GM18867 (cell line): Measurements from ENCODE around the gene KAZN.

Experiments
- ATAC-seq: cut with Tn5 transposase; IDR thresholded peaks from one replicate; pipeline ENCODE4 v1.9.1; 2021; ENCODE audit warnings: mild to moderate bottlenecking, moderate library complexity; ENCODE audit not compliant: unreplicated experiment

The KAZN gene

GRCh38 chr1:14989931-14990728, 391.6 kb downstream of the KAZN start:
- no peak for ATAC-seq

DNA sequence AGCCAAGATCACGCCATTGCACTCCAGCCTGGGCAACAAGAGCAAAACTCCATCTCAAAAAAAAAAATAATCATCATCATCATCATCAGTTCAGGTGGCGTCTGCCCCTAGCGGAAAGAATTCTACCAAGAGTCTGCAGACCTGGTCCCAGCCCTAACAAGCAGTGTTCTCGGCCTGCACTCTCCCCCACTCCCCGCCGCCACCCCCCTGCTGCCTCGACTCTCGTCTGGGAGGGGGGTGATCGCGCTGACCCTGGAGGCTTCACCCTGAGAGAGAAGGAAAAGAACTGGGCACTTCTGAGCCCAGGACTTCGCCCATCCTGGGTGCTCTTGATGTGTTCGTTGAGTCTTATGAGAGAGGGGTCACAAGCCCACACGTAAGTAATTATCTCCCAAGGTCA, 394.9 kb downstream of the KAZN start:
- ATAC-seq = no peak

DNA sequence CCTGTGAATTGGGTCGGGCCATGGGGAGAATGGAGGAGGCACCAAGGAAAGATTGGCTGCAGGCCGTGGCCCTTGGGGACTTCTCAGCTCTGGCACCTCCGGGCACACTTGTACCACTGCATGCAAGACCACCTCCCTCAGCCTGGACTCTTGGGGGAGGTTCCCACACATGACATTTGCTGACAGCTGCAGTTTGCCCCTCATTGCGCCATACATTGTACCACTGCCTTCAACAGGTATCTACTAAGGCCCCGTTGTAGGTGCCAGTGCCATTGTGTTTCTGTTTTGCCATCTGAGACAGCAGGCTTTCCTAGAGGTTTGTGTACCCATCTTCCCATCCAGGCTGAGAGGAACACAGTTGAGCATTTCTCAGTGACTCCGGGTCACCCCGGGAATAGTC, 395.7 kb downstream of the KAZN start:
- ATAC-seq = no peak

DNA sequence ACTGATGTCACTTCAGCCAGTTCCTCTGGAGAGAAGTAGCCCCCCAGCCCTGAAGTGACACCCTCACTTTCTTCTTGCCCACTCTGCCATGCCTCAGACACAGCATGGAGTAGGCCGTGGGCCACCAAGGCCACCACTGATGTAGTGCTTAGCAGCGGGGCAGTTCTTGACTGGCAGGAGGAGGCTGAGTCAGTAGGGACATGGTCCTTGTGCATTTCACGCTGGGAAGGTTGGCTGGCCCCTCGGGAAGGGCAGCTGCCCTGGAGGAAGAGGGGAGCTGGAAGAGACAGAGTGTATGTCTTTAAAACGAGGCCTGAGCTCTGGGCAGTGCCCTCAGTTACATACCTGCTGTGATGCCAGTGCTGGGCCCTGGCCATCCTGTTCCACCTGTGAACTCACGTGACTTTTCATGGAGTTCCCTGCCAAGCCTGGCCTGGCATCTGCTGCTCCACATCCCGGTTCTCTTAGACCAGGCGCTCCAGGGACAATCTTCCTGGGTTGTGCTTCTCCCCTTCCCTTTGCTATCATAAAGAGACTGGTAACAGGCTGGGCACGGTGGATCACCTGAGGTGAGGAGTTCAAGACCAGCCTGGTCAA, 396.5 kb downstream of the KAZN start:
- ATAC-seq = no peak

- ATAC-seq = no peak
These were observed 397.9 kb downstream of the KAZN start for GRCh38 chr1:14996133-14997050.

GRCh38 chr1:14997646-14998276, 399.3 kb downstream of the KAZN start:
- ATAC-seq = no peak

- ATAC-seq = no peak
These were observed 401.0 kb downstream of the KAZN start for GRCh38 chr1:14999441-14999840.

- ATAC-seq = no peak
These were observed 401.5 kb downstream of the KAZN start for GRCh38 chr1:15000030-15000429.

GRCh38 chr1:15000671-15001070, 402.2 kb downstream of the KAZN start:
- ATAC-seq = no peak

- ATAC-seq = no peak
These were observed 402.9 kb downstream of the KAZN start for GRCh38 chr1:15001317-15001915.

DNA sequence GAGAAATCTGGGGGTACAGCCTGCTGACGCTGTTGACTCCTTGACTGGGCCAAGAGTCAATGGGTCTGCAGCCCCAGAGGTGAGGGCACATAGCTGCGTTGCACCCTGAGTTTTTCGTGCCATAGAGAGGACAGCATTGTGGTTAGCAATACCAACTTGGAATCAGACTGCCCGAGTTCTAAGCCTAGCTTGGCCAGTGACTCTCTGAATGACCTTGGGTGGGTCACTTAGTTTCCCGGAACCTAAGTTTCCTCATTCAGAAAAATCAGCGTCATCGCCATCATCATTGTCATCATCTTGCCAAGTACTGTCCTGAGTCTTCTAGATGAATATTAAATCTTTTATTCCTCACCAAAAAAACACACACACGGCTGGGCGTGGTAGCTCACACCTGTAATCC, 403.8 kb downstream of the KAZN start:
- no peak for ATAC-seq

GRCh38 chr1:15004396-15004795, 405.9 kb downstream of the KAZN start:
- no peak for ATAC-seq

GRCh38 chr1:15005116-15005515, 406.6 kb downstream of the KAZN start:
- ATAC-seq = no peak

DNA sequence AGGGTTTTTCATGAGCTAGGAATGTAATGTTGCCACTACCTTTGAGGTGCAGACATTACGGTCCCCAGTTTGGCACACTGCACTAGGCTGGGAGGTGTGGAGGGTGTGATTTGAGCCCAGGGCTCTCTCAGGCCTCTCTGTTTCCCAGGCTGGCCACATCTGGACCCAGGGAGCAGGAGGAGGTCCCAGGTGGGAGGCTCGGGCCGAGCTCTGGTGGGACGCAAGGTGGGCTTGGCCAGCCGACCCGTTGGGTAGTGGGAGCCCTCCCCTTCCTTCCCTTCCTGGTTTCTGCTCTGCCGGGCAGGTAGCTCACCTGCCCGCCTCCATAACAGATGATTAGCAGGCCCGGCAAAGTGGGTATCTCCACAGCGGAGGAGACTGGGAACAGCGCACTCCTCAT, 408.9 kb downstream of the KAZN start:
- ATAC-seq = no peak

- no peak for ATAC-seq
These were observed 409.4 kb downstream of the KAZN start for GRCh38 chr1:15007842-15008241.

DNA sequence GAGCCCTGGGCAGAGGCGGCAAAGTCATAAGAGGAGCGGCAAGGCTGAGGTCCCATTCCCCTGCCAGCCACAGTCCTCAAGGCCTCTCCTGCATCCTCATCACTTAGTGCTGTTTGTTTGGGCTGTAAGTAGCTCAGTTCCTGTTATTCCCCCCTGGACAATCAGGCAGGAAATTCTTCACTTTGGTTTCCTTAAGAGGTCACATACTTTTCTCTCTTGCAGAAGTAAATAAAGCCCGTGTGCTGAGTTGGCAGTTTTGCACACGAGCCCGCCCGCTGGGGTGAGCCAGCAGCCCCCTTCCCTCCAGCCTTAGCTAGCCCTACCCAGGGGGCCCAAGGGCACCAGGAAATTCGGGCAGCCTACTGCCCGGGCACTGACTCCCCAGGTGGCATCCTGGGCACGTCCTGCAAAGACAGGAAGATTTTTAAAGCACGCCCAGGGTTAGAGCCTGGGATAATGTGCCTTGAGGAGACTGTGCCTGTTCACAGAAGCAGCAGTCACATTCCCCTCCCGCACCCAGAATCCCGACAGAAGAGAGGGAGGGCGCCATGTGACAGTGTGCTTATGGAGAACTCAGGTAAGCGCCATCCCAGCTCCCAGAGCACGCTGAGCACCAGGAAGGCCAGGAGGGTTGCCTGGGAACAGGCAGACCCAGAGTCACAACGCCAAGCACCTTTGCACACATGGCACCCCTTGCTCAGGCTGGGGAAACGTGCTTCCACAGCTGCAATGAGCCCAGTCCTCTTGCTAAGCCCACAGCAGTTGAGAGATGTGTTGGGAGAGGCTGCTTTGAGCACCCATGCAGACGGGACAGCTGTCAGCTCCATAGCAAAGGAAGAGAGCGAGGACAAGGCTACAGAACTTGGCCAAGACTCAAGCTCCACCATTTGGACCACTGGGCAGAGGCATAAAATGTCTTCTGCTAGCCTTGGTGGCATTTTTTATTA, 410.6 kb downstream of the KAZN start:
- ATAC-seq = no peak

DNA sequence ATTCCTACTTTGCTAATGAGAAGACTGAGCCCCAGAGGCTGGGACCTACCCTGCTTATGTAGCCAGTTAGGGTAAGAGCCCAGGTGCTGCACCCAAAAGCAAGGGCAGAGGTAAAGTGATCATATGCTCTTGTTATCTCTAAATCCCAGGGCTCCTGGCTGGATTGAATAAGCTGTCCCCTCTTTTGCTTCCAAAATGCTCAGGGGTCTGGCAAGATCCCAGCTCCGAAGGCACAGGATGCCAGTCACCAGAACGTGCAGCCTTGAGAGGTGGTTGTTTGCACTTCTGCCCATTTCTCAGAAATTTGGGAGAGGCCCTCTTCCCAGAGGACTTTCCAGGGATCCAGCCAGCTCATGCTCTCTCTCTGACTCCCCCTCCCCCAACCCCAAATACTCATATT, 412.7 kb downstream of the KAZN start:
- ATAC-seq = no peak

GRCh38 chr1:15011661-15012060, 413.2 kb downstream of the KAZN start:
- ATAC-seq = no peak

- ATAC-seq = no peak
These were observed 414.3 kb downstream of the KAZN start for GRCh38 chr1:15012822-15013221.

- no peak for ATAC-seq
These were observed 415.3 kb downstream of the KAZN start for GRCh38 chr1:15013767-15014166.
